Measurements from ENCODE around the gene MAPK8. TPM values are rescaled to one million over a fixed set of nuclear protein-coding genes. Genes with fewer than 3 reads are reported as not detected.
"Not testable (repeated sequence)": the region's sequence is repeated elsewhere in the genome, so short reads cannot be mapped to it uniquely, and the experiment has no call there.

MAPK8 gene
- total RNA-seq, 1 donor from 2014 or later, result 47.4 TPM

DNA sequence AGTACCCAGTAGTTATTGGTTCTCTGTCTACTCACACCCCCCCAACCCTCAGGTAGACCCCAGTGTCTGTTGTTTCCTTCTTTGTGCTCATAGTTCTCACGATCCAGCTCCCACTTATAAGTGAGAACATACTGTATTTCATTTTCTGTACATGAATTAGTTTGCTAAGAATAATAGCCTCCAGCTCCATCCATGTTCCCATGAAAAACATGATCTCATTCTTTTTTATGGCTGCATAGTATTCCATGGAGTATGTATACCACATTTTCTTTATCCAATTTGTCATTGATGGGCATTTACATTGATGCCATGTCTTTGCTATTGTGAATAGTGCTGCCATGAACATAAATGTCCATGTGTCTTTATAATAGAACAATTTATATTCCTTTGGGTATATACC is 29.4 kb upstream of the MAPK8 start:
- Histone ChIP-seq H3K4me3 (ENCODE audit: insufficient read depth, low read depth, low read length) (no peak overlapping the region), H3K4me2 (ENCODE audit: low read length) (no peak overlapping the region), H3K9ac (ENCODE audit: low read length) (no peak overlapping the region), H2AFZ (ENCODE audit: low read depth, low read length) (no peak overlapping the region), H3K4me1 (ENCODE audit: insufficient read depth, low read length) (no peaks in the 10 kb centered on the region), H3K27ac (ENCODE audit: low read depth, low read length) (no peak overlapping the region), H3K9me3 (ENCODE audit: insufficient read depth, low read depth, low read length) (no peaks in the 10 kb centered on the region), H4K20me1 (ENCODE audit: insufficient read depth, low read length) (no peaks in the 10 kb centered on the region), H3K27me3 (ENCODE audit: insufficient read depth, low read length) (peaks cover 6% of the 10 kb centered on the region), H3K79me2 (ENCODE audit: insufficient read depth, low read length) (no peaks in the 10 kb centered on the region), H3K36me3 (ENCODE audit: insufficient read depth, low read length) (no peaks in the 10 kb centered on the region)
- FAIRE-seq, result no peak
- no peak for TF ChIP-seq EZH2 (IDR thresholded peaks at IDR 0.05; ENCODE audit: insufficient read depth, low read length)
- TF ChIP-seq, protein P1, sequence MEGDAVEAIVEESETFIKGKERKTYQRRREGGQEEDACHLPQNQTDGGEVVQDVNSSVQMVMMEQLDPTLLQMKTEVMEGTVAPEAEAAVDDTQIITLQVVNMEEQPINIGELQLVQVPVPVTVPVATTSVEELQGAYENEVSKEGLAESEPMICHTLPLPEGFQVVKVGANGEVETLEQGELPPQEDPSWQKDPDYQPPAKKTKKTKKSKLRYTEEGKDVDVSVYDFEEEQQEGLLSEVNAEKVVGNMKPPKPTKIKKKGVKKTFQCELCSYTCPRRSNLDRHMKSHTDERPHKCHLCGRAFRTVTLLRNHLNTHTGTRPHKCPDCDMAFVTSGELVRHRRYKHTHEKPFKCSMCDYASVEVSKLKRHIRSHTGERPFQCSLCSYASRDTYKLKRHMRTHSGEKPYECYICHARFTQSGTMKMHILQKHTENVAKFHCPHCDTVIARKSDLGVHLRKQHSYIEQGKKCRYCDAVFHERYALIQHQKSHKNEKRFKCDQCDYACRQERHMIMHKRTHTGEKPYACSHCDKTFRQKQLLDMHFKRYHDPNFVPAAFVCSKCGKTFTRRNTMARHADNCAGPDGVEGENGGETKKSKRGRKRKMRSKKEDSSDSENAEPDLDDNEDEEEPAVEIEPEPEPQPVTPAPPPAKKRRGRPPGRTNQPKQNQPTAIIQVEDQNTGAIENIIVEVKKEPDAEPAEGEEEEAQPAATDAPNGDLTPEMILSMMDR (IDR thresholded peaks at IDR 0.05; ENCODE audit: insufficient read depth, low read depth, low read length), result no peak
- H3K36me3 Mint-ChIP-seq (ENCODE audit: low read depth, unreplicated experiment), result no peaks in the 10 kb centered on the region
- DNase-seq (ENCODE audit: low read depth), result no peak
- H3K9me3 Mint-ChIP-seq (ENCODE audit: unreplicated experiment), result peaks cover 8% of the 10 kb centered on the region
- H3K27me3 Mint-ChIP-seq (ENCODE audit: low read depth, unreplicated experiment), result peaks cover 7% of the 10 kb centered on the region
- no peaks in the 10 kb centered on the region for H3K4me1 Mint-ChIP-seq (ENCODE audit: low read depth, unreplicated experiment)
- H3K4me3 Mint-ChIP-seq (ENCODE audit: unreplicated experiment), result no peak overlapping the region
- H3K27ac Mint-ChIP-seq (ENCODE audit: unreplicated experiment), result no peak overlapping the region

DNA sequence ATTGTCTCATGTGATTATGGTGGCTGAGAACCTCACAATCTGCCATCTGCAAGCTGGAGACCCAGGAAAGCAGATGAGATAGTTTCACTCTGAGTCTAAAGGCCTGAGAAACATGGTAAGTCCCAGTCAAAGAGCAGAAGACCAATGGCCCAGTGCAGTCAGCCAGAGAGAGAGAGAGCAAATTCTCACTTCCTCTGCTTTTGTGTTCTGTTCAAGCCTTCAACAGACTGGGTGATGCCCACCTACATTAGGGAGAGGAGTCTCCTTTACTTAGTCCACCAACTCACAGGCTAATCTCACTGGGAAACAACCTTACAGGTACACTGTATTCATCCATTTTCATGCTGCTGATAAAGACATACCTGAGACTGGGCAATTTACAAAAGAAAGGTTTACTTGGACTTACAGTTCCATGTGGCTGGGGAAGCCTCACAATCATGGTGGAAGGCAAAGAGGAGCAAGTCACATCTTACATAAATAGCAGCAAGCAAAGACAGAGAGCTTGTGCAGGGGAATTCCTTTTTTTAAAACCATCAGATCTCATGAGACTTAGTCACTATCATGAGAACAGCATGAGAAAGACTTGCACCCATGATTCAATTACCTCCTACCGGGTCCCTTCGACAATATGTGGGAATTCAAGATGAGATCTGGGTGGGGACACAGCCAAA is 27.3 kb upstream of the MAPK8 start:
- Mint-ChIP-seq H3K27me3 (ENCODE audit: low read depth, unreplicated experiment) (peaks cover 7% of the 10 kb centered on the region), H3K9me3 (ENCODE audit: unreplicated experiment) (peaks cover 9% of the 10 kb centered on the region), H3K4me3 (ENCODE audit: unreplicated experiment) (no peak overlapping the region), H3K27ac (ENCODE audit: unreplicated experiment) (no peak overlapping the region), H3K4me1 (ENCODE audit: low read depth, unreplicated experiment) (no peaks in the 10 kb centered on the region), H3K36me3 (ENCODE audit: low read depth, unreplicated experiment) (no peaks in the 10 kb centered on the region)
- no peak for FAIRE-seq
- H3K27me3 ChIP-seq (ENCODE audit: insufficient read depth, low read length), result peaks cover 2% of the 10 kb centered on the region
- no peak for DNase-seq (ENCODE audit: low read depth)
- H3K4me1 ChIP-seq (ENCODE audit: insufficient read depth, low read length), result no peaks in the 10 kb centered on the region
- no peak overlapping the region for H3K9ac ChIP-seq (ENCODE audit: low read length)
- no peaks in the 10 kb centered on the region for H4K20me1 ChIP-seq (ENCODE audit: insufficient read depth, low read length)
- no peaks in the 10 kb centered on the region for H3K36me3 ChIP-seq (ENCODE audit: insufficient read depth, low read length)
- H3K4me2 ChIP-seq (ENCODE audit: low read length), result no peak overlapping the region
- TF ChIP-seq, protein P1 (IDR thresholded peaks at IDR 0.05; ENCODE audit: insufficient read depth, low read depth, low read length), result no peak
- no peak for TF ChIP-seq EZH2 (IDR thresholded peaks at IDR 0.05; ENCODE audit: insufficient read depth, low read length)
- no peaks in the 10 kb centered on the region for H3K79me2 ChIP-seq (ENCODE audit: insufficient read depth, low read length)
- no peak overlapping the region for H3K27ac ChIP-seq (ENCODE audit: low read depth, low read length)
- H2AFZ ChIP-seq (ENCODE audit: low read depth, low read length), result no peak overlapping the region
- no peak overlapping the region for H3K4me3 ChIP-seq (ENCODE audit: insufficient read depth, low read depth, low read length)
- no peaks in the 10 kb centered on the region for H3K9me3 ChIP-seq (ENCODE audit: insufficient read depth, low read depth, low read length)

DNA sequence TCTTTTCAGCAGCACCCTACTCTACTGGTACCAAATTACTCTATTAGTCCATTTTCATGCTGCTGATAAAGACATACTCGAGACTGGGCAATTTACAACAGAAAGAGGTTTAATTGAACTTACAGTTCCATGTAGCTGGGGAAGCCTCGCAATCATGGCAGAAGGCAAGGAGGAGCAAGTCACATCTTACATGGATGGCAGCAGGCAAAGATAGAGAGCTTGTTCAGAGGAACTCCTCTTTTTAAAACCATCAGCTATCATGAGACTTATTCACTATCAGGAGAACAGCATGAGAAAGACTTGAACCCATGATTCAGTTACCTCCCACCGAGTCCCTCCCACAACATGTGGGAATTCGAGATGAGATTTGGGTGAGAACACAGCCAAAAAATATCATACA is 24.8 kb upstream of the MAPK8 start:
- H3K27ac ChIP-seq (ENCODE audit: low read depth, low read length); H3K4me2 ChIP-seq (ENCODE audit: low read length); DNase-seq (ENCODE audit: low read depth); H3K27ac Mint-ChIP-seq (ENCODE audit: unreplicated experiment); H3K4me3 Mint-ChIP-seq (ENCODE audit: unreplicated experiment); H4K20me1 ChIP-seq (ENCODE audit: insufficient read depth, low read length); H3K36me3 ChIP-seq (ENCODE audit: insufficient read depth, low read length); H3K9me3 ChIP-seq (ENCODE audit: insufficient read depth, low read depth, low read length); H3K36me3 Mint-ChIP-seq (ENCODE audit: low read depth, unreplicated experiment); H3K4me1 ChIP-seq (ENCODE audit: insufficient read depth, low read length); H3K79me2 ChIP-seq (ENCODE audit: insufficient read depth, low read length); H3K4me3 ChIP-seq (ENCODE audit: insufficient read depth, low read depth, low read length); H3K4me1 Mint-ChIP-seq (ENCODE audit: low read depth, unreplicated experiment); H2AFZ ChIP-seq (ENCODE audit: low read depth, low read length); H3K9ac ChIP-seq (ENCODE audit: low read length); FAIRE-seq; H3K27me3 ChIP-seq (ENCODE audit: insufficient read depth, low read length): not testable (repeated sequence)
- H3K9me3 Mint-ChIP-seq (ENCODE audit: unreplicated experiment), result peaks cover 19% of the 10 kb centered on the region
- H3K27me3 Mint-ChIP-seq (ENCODE audit: low read depth, unreplicated experiment), result peaks cover 23% of the 10 kb centered on the region
